Activated naive CD8-positive, alpha-beta T cell treated with anti-CD3 and anti-CD28 coated beads for 36 hours (primary cell): Measurements from ENCODE around the gene ORAI3. TPM values are rescaled to one million over a fixed set of nuclear protein-coding genes. Genes with fewer than 3 reads are reported as not detected.
A peak's percentile ranks its signal among the peaks of the same experiment; 100 is the strongest.

Experiments used
- DNase-seq: peaks from one replicate; pipeline ENCODE4 v3.0.0; 2021
- H3K27ac Mint-ChIP-seq: one replicate; pipeline ENCODE4 v1.8.0; 2022; ENCODE audit warnings: mild to moderate bottlenecking, moderate library complexity, mixed read lengths
- H3K27me3 Mint-ChIP-seq: one replicate; pipeline ENCODE4 v1.8.0; 2022; ENCODE audit warnings: mild to moderate bottlenecking, mixed read lengths
- H3K36me3 Mint-ChIP-seq: one replicate; pipeline ENCODE4 v1.8.0; 2021; ENCODE audit warnings: mild to moderate bottlenecking, mixed read lengths
- H3K4me1 Mint-ChIP-seq: one replicate; pipeline ENCODE4 v1.8.0; 2021; ENCODE audit warnings: mixed read lengths
- H3K4me3 Mint-ChIP-seq: one replicate; pipeline ENCODE4 v1.8.0; 2022; ENCODE audit warnings: mild to moderate bottlenecking, moderate library complexity, mixed read lengths
- H3K9me3 Mint-ChIP-seq: one replicate; pipeline ENCODE4 v1.8.0; 2022; ENCODE audit warnings: mixed read lengths
- total RNA-seq, 2 experiments: library from RNA; stranded (reverse); gene quantifications; one replicate each; pipeline ENCODE4 v1.2.3, GENCODE V29; 2021

Gene ORAI3
- total RNA-seq, 2 experiments from 2014 or later = 5.4 to 5.7 TPM

DNA sequence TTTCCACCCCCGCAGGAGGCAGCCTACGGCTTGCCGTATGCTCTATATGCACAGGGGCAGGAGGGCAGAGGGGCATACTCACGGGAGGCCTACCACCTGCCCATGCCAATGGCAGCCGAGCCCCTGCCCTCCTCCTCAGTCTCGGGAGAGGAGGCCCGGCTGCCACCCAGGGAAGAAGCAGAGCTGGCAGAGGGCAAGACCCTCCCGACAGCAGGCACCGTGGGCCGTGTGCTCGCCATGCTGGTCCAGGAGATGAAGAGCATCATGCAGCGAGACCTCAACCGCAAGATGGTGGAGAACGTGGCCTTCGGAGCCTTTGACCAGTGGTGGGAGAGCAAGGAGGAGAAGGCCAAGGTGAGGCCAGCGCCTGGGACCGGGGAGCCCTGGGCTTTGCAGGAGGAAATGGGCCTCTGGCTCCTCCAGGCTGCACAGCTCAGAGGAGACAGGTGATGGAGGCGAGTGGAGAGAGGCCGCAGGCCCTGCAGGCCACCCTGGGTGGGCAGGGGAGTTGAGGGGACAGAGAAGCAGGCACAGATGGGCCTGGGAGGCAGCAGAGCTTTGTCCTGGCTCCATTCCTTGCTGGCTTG, 17.3 kb downstream of the ORAI3 start:
- Mint-ChIP-seq H3K4me3 (no peak overlapping the region), H3K9me3 (no peaks in the 10 kb centered on the region), H3K27me3 (no peaks in the 10 kb centered on the region), H3K27ac (no peak overlapping the region), H3K36me3 (peaks cover 35% of the 10 kb centered on the region), H3K4me1 (no peaks in the 10 kb centered on the region)
- no peak for DNase-seq

DNA sequence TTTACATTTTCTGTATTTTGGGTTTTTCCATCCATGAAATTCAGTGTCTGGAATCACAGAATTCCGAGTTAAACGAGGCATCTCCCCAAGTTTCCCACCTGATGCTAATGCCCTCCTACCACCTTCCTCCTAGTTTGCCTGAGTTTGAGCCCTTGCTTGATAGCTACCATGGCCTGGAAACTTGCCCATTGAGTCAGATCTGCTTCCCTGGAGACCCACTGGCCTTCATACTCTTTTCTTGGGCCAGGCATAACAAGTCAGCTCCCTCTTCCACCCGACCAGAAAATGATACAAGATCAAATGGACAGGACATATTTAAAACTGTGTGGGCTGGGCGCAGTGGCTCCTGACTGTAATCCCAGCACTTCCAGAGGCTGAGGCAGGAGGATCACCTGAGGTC, 18.9 kb downstream of the ORAI3 start:
- peaks cover 40% of the 10 kb centered on the region for H3K36me3 Mint-ChIP-seq
- no peak overlapping the region for H3K27ac Mint-ChIP-seq
- H3K4me1 Mint-ChIP-seq = no peaks in the 10 kb centered on the region
- no peaks in the 10 kb centered on the region for H3K27me3 Mint-ChIP-seq
- H3K4me3 Mint-ChIP-seq = no peak overlapping the region
- no peak for DNase-seq
- H3K9me3 Mint-ChIP-seq = no peaks in the 10 kb centered on the region

DNA sequence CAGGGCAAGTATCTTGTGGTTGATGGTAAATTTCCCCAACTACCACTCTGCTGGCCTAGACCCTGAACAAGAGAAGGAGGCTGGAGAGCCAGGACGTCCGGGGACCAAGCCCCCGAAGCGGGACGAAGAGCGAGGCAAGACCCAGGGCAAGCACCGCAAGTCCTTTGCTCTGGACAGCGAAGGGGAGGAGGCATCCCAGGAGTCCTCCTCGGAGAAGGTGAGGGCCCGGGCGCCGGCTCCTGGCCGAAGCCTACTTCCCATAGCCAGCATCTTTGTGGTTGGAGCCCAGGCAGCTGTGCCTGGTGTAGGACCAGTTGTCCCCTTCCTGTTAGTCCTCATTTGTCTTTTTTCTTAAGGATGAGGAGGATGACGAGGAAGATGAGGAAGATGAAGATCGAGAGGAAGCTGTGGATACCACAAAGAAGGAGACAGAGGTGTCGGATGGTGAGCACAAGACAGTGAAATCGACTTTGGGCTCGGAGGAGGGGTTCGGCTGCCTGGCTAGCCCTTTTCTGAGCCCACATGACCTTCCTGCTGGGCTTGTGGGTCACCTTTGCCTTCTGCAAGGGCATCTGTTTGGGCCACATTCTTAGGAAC, 20.5 kb downstream of the ORAI3 start:
- no peak for DNase-seq
- Mint-ChIP-seq H3K36me3 (peaks cover 47% of the 10 kb centered on the region), H3K9me3 (no peaks in the 10 kb centered on the region), H3K4me3 (no peak overlapping the region), H3K4me1 (no peaks in the 10 kb centered on the region), H3K27me3 (no peaks in the 10 kb centered on the region), H3K27ac (no peak overlapping the region)

DNA sequence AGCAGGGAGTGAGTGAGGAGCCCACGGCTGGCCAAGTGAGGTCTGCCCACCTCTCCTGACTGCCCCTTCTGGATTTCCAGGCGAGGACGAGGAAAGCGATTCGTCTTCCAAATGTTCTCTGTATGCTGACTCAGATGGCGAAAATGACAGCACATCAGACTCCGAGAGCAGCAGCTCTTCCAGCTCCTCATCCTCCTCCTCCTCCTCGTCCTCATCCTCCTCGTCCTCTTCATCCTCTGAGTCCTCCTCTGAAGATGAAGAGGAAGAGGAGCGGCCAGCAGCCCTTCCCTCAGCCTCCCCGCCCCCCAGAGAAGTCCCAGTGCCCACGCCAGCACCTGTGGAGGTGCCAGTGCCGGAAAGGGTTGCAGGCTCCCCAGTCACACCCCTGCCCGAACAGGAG, 22.4 kb downstream of the ORAI3 start:
- H3K4me3 Mint-ChIP-seq = no peak overlapping the region
- H3K27ac Mint-ChIP-seq = no peak overlapping the region

DNA sequence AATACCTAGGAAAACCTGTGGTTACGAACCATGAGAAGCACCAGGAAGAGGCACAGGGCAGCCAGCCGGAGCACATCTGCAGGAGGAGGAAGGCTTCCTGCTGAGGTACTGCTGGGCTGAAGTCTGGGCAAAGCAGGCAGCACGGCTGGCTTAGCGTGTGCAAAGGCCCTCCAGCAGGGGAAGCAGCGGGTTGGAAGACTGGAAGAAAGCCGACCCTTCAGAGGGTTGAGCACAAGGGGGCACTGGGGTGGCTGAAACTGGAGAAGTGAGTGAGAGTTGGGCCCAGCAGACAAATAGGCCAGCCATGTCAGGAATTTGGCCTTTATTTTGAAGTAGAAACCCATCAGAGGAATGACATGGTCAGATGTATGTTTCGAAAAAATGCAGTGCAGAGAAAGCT, 24.0 kb downstream of the ORAI3 start:
- Mint-ChIP-seq H3K4me3 (no peak overlapping the region), H3K27ac (no peak overlapping the region), H3K36me3 (peaks cover 41% of the 10 kb centered on the region), H3K4me1 (no peaks in the 10 kb centered on the region), H3K27me3 (no peaks in the 10 kb centered on the region), H3K9me3 (no peaks in the 10 kb centered on the region)
- DNase-seq = no peak

More for the DNA sequence above, 22.4 kb downstream of the ORAI3 start:
- H3K9me3 Mint-ChIP-seq = no peaks in the 10 kb centered on the region
- H3K36me3 Mint-ChIP-seq = peaks cover 43% of the 10 kb centered on the region
- H3K4me1 Mint-ChIP-seq = no peaks in the 10 kb centered on the region
- no peaks in the 10 kb centered on the region for H3K27me3 Mint-ChIP-seq
- DNase-seq = no peak

DNA sequence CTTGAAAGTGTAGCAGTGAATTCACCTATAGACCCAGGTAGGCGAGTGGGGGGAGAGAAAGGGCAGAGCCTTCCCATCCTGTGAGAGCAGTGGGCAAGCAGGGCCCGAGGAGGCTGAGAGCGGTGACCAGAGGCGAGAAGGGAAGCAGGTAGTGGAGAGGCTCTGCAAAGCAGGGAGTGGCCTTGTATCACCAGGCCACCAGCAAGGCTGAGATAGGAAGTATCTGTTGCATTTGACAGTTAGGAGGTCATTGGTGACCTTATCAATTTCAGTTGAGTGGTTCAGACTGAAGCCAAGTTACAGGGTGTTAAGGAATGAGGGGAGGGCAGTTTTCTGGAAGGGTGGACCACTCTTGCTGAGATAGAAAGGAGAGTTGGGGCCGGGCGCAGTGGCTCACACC, 25.5 kb downstream of the ORAI3 start:
- Mint-ChIP-seq H3K4me3 (no peak overlapping the region), H3K36me3 (peaks cover 39% of the 10 kb centered on the region), H3K9me3 (no peaks in the 10 kb centered on the region), H3K27ac (no peak overlapping the region), H3K27me3 (no peaks in the 10 kb centered on the region), H3K4me1 (no peaks in the 10 kb centered on the region)
- DNase-seq = no peak

DNA sequence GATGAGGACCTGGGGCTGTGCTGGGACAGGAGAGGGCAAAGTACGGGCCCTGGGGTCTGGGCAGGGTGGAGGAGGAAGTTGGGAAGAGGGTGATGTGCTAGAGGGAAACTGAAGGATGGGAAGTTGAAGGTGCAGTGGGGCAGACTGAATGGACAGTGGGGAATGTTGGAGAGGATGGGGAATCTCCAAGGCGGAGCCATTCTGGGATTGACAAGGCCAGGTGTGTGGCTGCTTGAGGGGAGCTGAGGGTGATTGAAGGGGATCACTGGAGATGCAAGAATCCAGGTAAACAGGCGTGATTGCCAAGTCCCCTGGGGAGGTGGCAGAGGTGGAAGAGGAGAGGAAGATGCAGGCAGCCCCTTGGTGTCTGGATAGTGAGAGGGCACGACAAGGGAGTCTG, 27.6 kb downstream of the ORAI3 start:
- no peaks in the 10 kb centered on the region for H3K9me3 Mint-ChIP-seq
- H3K27me3 Mint-ChIP-seq = no peaks in the 10 kb centered on the region
- H3K4me3 Mint-ChIP-seq = no peak overlapping the region
- H3K27ac Mint-ChIP-seq = no peak overlapping the region
- peaks cover 34% of the 10 kb centered on the region for H3K36me3 Mint-ChIP-seq
- H3K4me1 Mint-ChIP-seq = no peaks in the 10 kb centered on the region
- no peak for DNase-seq

DNA sequence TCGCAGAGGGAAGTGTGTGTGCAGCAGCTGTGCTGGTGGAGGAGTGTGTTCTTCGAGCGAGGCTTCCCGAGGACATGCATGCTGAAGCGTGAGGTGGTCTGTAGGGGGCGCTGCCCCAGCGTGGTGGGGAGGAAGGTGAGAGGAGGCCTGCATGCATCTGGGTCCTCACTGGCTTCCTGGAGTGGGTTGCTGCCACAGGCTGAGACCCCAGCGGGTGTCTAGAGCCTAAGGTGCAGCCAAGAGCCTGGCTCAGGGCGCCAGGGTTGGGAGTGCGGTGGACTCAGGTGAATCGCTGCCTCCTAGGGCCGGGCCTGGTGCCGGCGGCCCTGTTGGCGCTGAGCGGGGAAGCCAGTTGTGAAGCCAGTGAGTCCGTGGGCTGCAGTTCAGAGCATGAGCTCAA, 28.6 kb downstream of the ORAI3 start:
- Mint-ChIP-seq H3K27me3 (no peaks in the 10 kb centered on the region), H3K9me3 (no peaks in the 10 kb centered on the region), H3K4me3 (no peak overlapping the region), H3K4me1 (no peaks in the 10 kb centered on the region), H3K27ac (no peak overlapping the region), H3K36me3 (peaks cover 28% of the 10 kb centered on the region)
- DNase-seq = peak; percentile 31

DNA sequence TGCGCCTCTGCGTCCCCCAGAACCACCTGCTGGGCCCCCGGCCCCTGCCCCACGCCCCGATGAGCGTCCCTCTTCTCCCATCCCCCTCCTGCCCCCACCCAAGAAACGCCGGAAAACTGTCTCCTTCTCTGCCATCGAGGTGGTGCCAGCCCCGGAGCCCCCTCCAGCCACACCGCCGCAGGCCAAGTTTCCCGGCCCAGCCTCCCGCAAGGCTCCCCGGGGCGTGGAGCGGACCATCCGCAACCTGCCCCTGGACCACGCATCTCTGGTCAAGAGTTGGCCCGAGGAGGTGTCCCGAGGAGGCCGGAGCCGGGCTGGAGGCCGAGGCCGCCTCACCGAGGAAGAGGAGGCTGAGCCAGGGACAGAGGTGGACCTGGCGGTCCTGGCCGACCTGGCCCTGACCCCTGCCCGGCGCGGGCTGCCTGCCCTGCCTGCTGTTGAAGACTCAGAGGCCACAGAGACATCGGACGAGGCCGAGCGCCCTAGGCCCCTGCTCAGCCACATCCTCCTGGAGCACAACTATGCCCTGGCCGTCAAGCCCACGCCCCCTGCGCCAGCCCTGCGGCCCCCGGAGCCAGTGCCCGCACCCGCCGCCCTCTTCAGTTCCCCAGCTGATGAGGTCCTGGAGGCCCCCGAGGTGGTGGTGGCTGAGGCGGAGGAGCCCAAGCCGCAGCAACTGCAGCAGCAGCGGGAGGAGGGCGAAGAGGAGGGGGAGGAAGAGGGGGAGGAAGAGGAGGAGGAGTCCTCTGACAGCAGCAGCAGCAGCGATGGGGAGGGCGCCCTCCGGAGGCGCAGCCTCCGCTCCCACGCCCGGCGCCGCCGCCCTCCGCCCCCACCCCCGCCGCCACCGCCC, 30.5 kb downstream of the ORAI3 start:
- H3K27ac Mint-ChIP-seq = no peak overlapping the region
- no peaks in the 10 kb centered on the region for H3K4me1 Mint-ChIP-seq
- DNase-seq = no peak
- H3K27me3 Mint-ChIP-seq = no peaks in the 10 kb centered on the region
- no peak overlapping the region for H3K4me3 Mint-ChIP-seq
- peaks cover 19% of the 10 kb centered on the region for H3K36me3 Mint-ChIP-seq
- no peaks in the 10 kb centered on the region for H3K9me3 Mint-ChIP-seq

DNA sequence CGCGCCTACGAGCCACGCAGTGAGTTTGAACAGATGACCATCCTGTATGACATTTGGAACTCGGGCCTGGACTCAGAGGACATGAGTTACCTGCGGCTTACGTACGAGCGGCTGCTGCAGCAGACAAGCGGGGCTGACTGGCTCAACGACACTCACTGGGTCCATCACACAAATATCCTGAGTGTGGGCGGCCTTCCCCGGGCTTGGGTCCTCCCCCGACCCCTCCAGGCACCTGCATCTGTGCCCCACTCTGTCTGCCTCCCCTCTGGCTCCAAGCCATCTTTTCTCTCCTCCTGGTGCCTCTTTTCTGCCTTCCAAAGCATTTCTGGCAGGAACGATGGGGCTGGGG, 31.1 kb downstream of the ORAI3 start:
- H3K4me1 Mint-ChIP-seq = no peaks in the 10 kb centered on the region
- no peaks in the 10 kb centered on the region for H3K9me3 Mint-ChIP-seq
- DNase-seq = no peak
- peaks cover 19% of the 10 kb centered on the region for H3K36me3 Mint-ChIP-seq
- H3K27me3 Mint-ChIP-seq = no peaks in the 10 kb centered on the region
- no peak overlapping the region for H3K27ac Mint-ChIP-seq
- no peak overlapping the region for H3K4me3 Mint-ChIP-seq

DNA sequence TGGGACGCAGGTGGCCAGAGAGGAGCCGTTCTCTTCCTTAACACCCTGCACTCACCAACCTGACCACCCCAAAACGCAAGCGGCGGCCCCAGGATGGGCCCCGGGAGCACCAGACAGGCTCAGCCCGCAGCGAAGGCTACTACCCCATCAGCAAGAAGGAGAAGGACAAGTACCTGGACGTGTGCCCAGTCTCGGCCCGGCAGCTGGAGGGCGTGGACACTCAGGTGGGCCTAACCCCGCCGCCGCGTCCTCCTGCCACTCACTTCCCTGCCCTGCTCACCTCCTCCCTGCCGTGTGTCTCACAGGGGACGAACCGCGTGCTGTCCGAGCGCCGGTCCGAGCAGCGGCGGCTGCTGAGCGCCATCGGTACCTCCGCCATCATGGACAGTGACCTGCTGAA, 31.6 kb downstream of the ORAI3 start:
- Mint-ChIP-seq H3K27ac (no peak overlapping the region), H3K27me3 (no peaks in the 10 kb centered on the region)

DNA sequence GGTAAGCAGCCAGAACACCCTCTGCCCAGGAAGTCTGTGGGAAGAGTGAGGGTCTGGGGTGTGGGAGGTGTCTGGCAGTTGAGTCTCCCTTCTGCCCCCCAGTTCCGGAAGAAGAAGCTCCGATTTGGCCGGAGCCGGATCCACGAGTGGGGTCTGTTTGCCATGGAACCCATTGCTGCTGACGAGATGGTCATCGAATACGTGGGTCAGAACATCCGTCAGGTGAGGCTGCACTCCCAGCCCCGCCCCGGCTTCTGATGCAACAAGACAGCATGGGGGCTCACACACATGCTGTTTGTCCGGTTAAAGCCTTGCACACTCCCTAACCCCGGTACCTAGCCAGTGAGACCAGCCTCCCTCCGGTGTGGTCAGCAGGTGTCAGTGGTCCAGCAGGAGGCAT, 32.1 kb downstream of the ORAI3 start:
- Mint-ChIP-seq H3K4me3 (no peak overlapping the region), H3K27me3 (no peaks in the 10 kb centered on the region), H3K4me1 (no peaks in the 10 kb centered on the region), H3K36me3 (peaks cover 19% of the 10 kb centered on the region), H3K9me3 (no peaks in the 10 kb centered on the region), H3K27ac (no peak overlapping the region)
- no peak for DNase-seq

More for the DNA sequence above, 31.6 kb downstream of the ORAI3 start:
- Mint-ChIP-seq H3K9me3 (no peaks in the 10 kb centered on the region), H3K36me3 (peaks cover 19% of the 10 kb centered on the region), H3K4me1 (no peaks in the 10 kb centered on the region), H3K4me3 (no peak overlapping the region)
- no peak for DNase-seq

DNA sequence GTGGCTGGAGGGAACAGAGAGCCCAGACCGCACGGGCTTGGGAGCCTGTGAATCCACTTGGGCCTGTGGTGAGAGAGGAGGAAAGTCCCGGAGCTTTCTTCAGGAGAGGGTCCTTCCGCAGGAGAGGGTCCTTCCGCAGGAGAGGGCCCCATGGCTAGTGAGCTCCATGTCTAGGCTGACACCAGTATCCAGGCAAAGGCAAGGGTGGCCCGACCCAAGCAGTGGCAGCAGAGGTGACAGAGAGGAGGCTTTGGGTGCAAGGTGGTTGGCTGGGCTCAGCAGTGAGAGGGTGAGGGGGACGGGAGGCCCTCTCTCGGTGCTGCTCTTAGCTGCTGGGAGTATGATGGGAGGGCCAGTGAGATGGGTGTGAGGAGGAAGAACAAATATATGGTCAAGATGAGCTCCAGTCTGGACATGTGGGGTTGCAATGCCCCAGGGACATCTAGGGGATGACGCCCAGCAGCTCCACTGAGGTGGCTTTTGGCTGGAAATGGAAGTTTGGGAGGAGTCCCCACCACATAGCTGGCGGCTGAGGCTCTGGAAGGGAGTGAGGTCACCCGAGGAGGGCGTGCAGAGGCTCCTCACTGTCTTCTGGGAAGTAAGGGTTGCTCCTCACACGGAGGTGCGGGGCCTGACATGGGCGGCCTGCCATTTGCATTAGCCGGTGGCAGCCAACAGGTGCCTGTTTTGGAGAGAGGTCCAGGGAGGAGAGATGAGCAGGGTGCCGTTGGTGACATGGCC, 33.9 kb downstream of the ORAI3 start:
- Mint-ChIP-seq H3K27ac (no peak overlapping the region), H3K4me3 (no peak overlapping the region)

DNA sequence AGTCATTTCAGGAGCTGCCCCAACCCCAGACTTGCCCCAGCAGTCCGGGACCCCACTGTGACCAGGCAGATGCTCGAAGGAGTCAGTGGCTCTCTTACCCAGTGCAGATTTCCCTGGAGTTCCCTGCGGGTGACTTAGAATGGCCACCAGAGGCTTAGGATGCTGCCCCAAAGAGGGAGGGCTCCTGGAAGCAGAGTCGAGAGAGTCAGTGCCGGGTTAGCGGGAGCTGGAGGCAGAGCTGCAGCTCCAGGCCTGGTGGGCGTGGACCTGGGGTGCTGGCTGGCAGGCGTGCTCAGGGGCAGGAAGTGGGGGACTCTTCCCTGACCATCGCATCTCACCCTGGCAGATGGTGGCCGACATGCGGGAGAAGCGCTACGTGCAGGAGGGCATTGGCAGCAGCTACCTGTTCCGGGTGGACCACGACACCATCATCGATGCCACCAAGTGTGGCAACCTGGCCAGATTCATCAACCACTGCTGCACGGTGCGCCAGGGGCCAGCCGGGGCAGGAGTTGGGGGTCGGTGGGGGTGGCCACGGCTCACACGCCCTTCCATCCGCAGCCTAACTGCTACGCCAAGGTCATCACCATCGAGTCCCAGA, 34.5 kb downstream of the ORAI3 start:
- Mint-ChIP-seq H3K36me3 (peaks cover 11% of the 10 kb centered on the region), H3K27me3 (no peaks in the 10 kb centered on the region), H3K4me3 (no peak overlapping the region), H3K9me3 (no peaks in the 10 kb centered on the region), H3K27ac (no peak overlapping the region), H3K4me1 (no peaks in the 10 kb centered on the region)
- no peak for DNase-seq

More for the DNA sequence above, 33.9 kb downstream of the ORAI3 start:
- Mint-ChIP-seq H3K4me1 (no peaks in the 10 kb centered on the region), H3K27me3 (no peaks in the 10 kb centered on the region), H3K36me3 (peaks cover 11% of the 10 kb centered on the region), H3K9me3 (no peaks in the 10 kb centered on the region)
- DNase-seq = no peak
